HepG2 (cell line): Measurements from ENCODE around the gene DDR2. TPM values are rescaled to one million over a fixed set of nuclear protein-coding genes. Genes with fewer than 3 reads are reported as not detected.
"Not testable (repeated sequence)": the region's sequence is repeated elsewhere in the genome, so short reads cannot be mapped to it uniquely, and the experiment has no call there.

ENCODE experiments used
- ATAC-seq: fragments of 200-7000 bp; cut with Tn5 transposase; 3 replicates; pipeline ENCODE4 v1.9.1; 2020; ENCODE audit warnings: mild to moderate bottlenecking, moderate library complexity
- BruUV-seq: library from RNA; stranded (reverse); fragments of 400-500 nt; replicated peaks from 2 replicates; lab custom pipeline; 2021; lab: Mats Ljungman, UMichigan
- CTCF ChIA-PET: fragments of 300-600 bp; formaldehyde crosslinking; extraction: SDS; loops from one replicate; lab custom pipeline; 2021; ENCODE audit warnings: low total read pairs, inconsistent platforms, low intra/inter-chr PET ratio; lab: Yijun Ruan, JAX
- POLR2A ChIA-PET: fragments of 350-600 bp; sonication (Branson Sonifier 250); formaldehyde crosslinking; loops from one replicate; lab custom pipeline; 2020; ENCODE audit warnings: antibody characterized with exemption, inconsistent platforms; lab: Yijun Ruan, JAX
- DNase-seq: peaks from one replicate; pipeline ENCODE4 v3.0.0-alpha.2; 2015; ENCODE audit warnings: low spot score
- FAIRE-seq: peaks from 3 replicates; lab custom pipeline; 2011; peaks lifted over from hg19 to GRCh38; lab: Jason Lieb, UNC
- H2AFZ ChIP-seq: one replicate; pipeline ENCODE4 v1.6.1; 2011; ENCODE audit warnings: low read length, inconsistent platforms
- H3K27ac ChIP-seq: fragments of 300-600 bp; 3 replicates; pipeline ENCODE4 v1.8.0; 2011; ENCODE audit warnings: mixed run types, mild to moderate bottlenecking, mixed read lengths, low read length, inconsistent platforms; ENCODE audit not compliant: insufficient read depth; ENCODE audit errors: extremely low read length
- H3K27me3 ChIP-seq, 2 experiments: fragments of 200-600 bp in 1 of 2; 2 replicates in 1 of 2; 3 replicates in 1 of 2; pipeline versions ENCODE4 v1.6.0 to v1.8.0; 2011; ENCODE audit warnings: low read length in 2 of 2, mild to moderate bottlenecking in 2 of 2, moderate library complexity in 2 of 2, inconsistent platforms in 1 of 2; ENCODE audit not compliant: insufficient read depth in 2 of 2, control insufficient read depth in 1 of 2
- H3K36me3 ChIP-seq, 2 experiments: fragments of 200-600 bp in 1 of 2; replicated peaks in 1 of 2; 2 replicates in 1 of 2; 3 replicates in 1 of 2; pipeline versions ENCODE4 v1.5.1 to v1.8.0; 2011; ENCODE audit warnings: low read length in 2 of 2, inconsistent platforms in 1 of 2; ENCODE audit not compliant: insufficient read depth in 2 of 2, control insufficient read depth in 1 of 2
- H3K4me1 ChIP-seq: 2 replicates; pipeline ENCODE4 v1.5.1; 2012; ENCODE audit warnings: low read length, inconsistent platforms; ENCODE audit not compliant: insufficient read depth
- H3K4me2 ChIP-seq: 2 replicates; pipeline ENCODE4 v1.6.0; 2011; ENCODE audit warnings: low read depth, low read length, inconsistent platforms
- H3K4me3 ChIP-seq, 3 experiments: fragments of 200-600 bp in 1 of 3; sonication (generic), shearing (Covaris generic) in 1 of 3; replicated peaks in 1 of 3; 2 replicates each; pipeline ENCODE4 v1.5.1; 2011 to 2016; ENCODE audit warnings: low read length in 3 of 3, inconsistent platforms in 2 of 3, low read depth in 2 of 3, mild to moderate bottlenecking in 2 of 3, control low read depth in 1 of 3, mixed read lengths in 1 of 3; ENCODE audit not compliant: insufficient read depth in 1 of 3
- H3K79me2 ChIP-seq: one replicate; pipeline ENCODE4 v1.6.1; 2011; ENCODE audit warnings: low read length, inconsistent platforms; ENCODE audit not compliant: insufficient read depth
- H3K9ac ChIP-seq: 2 replicates; pipeline ENCODE4 v1.6.0; 2011; ENCODE audit warnings: mild to moderate bottlenecking, low read depth, low read length, inconsistent platforms; ENCODE audit not compliant: insufficient read depth
- H3K9me3 ChIP-seq: 2 replicates; pipeline ENCODE4 v1.5.1; 2012; ENCODE audit warnings: mild to moderate bottlenecking, low read length
- H4K20me1 ChIP-seq: 2 replicates; pipeline ENCODE4 v1.6.0; 2011; ENCODE audit warnings: inconsistent platforms, mild to moderate bottlenecking, low read length, moderate library complexity; ENCODE audit not compliant: insufficient read depth
- ARID3A ChIP-seq: IDR thresholded peaks from 2 replicates; pipeline ENCODE4 v1.6.1; 2012; ENCODE audit warnings: low read depth, low read length, improper control_type of control experiment
- ETV5 ChIP-seq: IDR thresholded peaks from 2 replicates; pipeline ENCODE4 v1.6.1; 2018; ENCODE audit warnings: missing biosample characterization, missing genetic modification reagents, inconsistent platforms, borderline replicate concordance
- HNRNPK ChIP-seq: fragments of 200-400 bp; formaldehyde crosslinking; IDR thresholded peaks from 2 replicates; pipeline ENCODE4 v1.6.1; 2018; ENCODE audit warnings: low read length, low read depth, moderate library complexity, mild to moderate bottlenecking; ENCODE audit not compliant: poor library complexity, severe bottlenecking
- KDM6A ChIP-seq: IDR thresholded peaks from 2 replicates; pipeline ENCODE4 v1.6.1; 2016; ENCODE audit warnings: low read depth
- KLF13 ChIP-seq: sonication (generic); formaldehyde crosslinking; IDR thresholded peaks from 2 replicates; pipeline ENCODE4 v1.4.0; 2020; ENCODE audit warnings: mild to moderate bottlenecking, missing genetic modification reagents
- LRRFIP1 ChIP-seq: sonication (generic); formaldehyde crosslinking; conservative IDR thresholded peaks from 2 replicates; pipeline ENCODE4 v1.4.0; 2020; ENCODE audit warnings: missing genetic modification reagents
- SIN3A ChIP-seq: IDR thresholded peaks from 2 replicates; pipeline ENCODE4 v1.6.1; 2011; ENCODE audit warnings: low read depth, mild to moderate bottlenecking, control low read depth, low read length, borderline replicate concordance
- YEATS2 ChIP-seq: sonication (generic); formaldehyde crosslinking; IDR thresholded peaks from 2 replicates; pipeline ENCODE4 v1.4.0; 2020; ENCODE audit warnings: missing genetic modification reagents, borderline replicate concordance
- ZNF710 ChIP-seq: sonication (generic); formaldehyde crosslinking; IDR thresholded peaks from 2 replicates; pipeline ENCODE4 v1.5.0; 2020; ENCODE audit warnings: mild to moderate bottlenecking, missing genetic modification reagents, borderline replicate concordance
- WGBS: methylation state at CpG from one replicate; pipeline ENCODE4 v1.1.6; 2017; ENCODE audit warnings: low lambda C conversion rate; 5-methylcytosine and 5-hydroxymethylcytosine counted together
- in situ Hi-C: cut with HindIII; loops from 2 replicates; pipeline ENCODE4 v1.10.0; 2017; ENCODE audit warnings: low pct_unique_long_range_greater_than_20kb; ENCODE audit not compliant: extremely low pct_ligation_motif_present
- intact Hi-C: fragments of 100-400 bp; cut with micrococcal nuclease; formaldehyde crosslinking; loops from one replicate; pipeline ENCODE4 v1.10.0; 2022; ENCODE audit not compliant: unreplicated experiment
- polyA plus RNA-seq, 8 experiments: library from polyadenylated mRNA; depleted of rRNA in 3 of 8; stranded (reverse) in 7 of 8; unstranded in 1 of 8; fragments of >200 nt; fragmentation: Illumina TruSeq in 4 of 8; extraction: Trizol in 4 of 8; gene quantifications; 2 replicates each; pipeline versions ENCODE4 v1.2.1 to v1.2.3, GENCODE V29; 2011 to 2016; ENCODE audit warnings: low read depth in 4 of 8, missing spikeins in 1 of 8, mixed read lengths in 1 of 8; ENCODE audit not compliant: insufficient read depth in 1 of 8
- total RNA-seq, 5 experiments: library from RNA; depleted of rRNA; stranded (reverse); fragments of >200 nt; fragmentation: Illumina TruSeq; extraction: Trizol; gene quantifications; 2 replicates each; pipeline ENCODE4 v1.2.3, GENCODE V29; 2016; ENCODE audit warnings: low read depth in 1 of 5

DDR2 gene
- total and polyA plus RNA-seq, 2 of the 13 experiments (the other 11 are each of a cell fraction or from before 2014, with no cell fraction given): 0.36 to 0.38 TPM

- in situ Hi-C loops, H3K9ac ChIP-seq, H3K4me3 ChIP-seq, CTCF ChIA-PET, H3K79me2 ChIP-seq, POLR2A ChIA-PET, H3K4me1 ChIP-seq, DNase-seq, FAIRE-seq, H3K27me3 ChIP-seq, intact Hi-C loops, H4K20me1 ChIP-seq, BruUV-seq, H3K4me2 ChIP-seq, H2AFZ ChIP-seq, H3K9me3 ChIP-seq, H3K27ac ChIP-seq, ATAC-seq: not testable (repeated sequence)
- 97% methylated on average over 4 of the region's 4 CpGs for WGBS
- H3K36me3 ChIP-seq: peaks cover 12 to 71% of the 10 kb centered on the region in 2 experiments
Observed at GRCh38 chr1:162585101-162585500, 47.2 kb upstream of the DDR2 start.

DNA sequence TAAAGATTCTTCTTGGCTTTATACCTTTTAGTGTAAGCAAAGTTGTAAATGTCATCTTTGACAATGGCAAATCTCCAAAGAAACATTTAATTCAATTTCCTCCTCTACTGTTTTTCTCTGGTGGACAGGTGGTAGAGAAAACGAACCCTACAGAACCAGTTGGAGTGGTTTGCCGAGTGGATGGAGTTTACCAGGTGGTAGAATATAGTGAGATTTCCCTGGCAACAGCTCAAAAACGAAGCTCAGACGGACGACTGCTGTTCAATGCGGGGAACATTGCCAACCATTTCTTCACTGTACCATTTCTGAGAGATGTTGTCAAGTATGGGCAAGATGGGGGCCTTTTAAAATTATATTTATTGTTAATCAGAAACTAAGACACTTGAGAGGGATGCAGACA lies 44.9 kb upstream of the DDR2 start:
- intact Hi-C loops: no loop called here
- POLR2A ChIA-PET: no interaction called here
- Histone ChIP-seq H3K79me2 (no peaks in the 10 kb centered on the region), H3K4me3 (no peak overlapping the region), H2AFZ (no peak overlapping the region), H4K20me1 (no peaks in the 10 kb centered on the region), H3K9me3 (no peaks in the 10 kb centered on the region), H3K27me3 (no peaks in the 10 kb centered on the region), H3K4me1 (0 out of 2 replicates have a peak, but pooled peaks cover 8% of the 10 kb centered on the region), H3K9ac (no peak overlapping the region), H3K4me2 (no peak overlapping the region), H3K36me3 (peaks cover 10 to 67% of the 10 kb centered on the region in 2 experiments), H3K27ac (no peak overlapping the region)
- DNase-seq (no peak), ATAC-seq (no peak), FAIRE-seq (no peak)
- BruUV-seq: no TSS peak
- CTCF ChIA-PET: no interaction called here
- 96% methylated on average over 6 of the region's 6 CpGs for WGBS
- in situ Hi-C loops: no loop called here
- TF ChIP-seq ZNF710 (CRISPR knock-in tag) (no peak), KLF13 (CRISPR knock-in tag) (no peak), ARID3A (no peak), KDM6A (CRISPR knock-in tag) (no peak), HNRNPK (no peak), SIN3A (no peak), LRRFIP1 (CRISPR knock-in tag) (no peak), YEATS2 (no peak), ETV5 (CRISPR knock-in tag) (no peak)
